ENCODE data around the gene HMGCS2.

Gene HMGCS2

DNA sequence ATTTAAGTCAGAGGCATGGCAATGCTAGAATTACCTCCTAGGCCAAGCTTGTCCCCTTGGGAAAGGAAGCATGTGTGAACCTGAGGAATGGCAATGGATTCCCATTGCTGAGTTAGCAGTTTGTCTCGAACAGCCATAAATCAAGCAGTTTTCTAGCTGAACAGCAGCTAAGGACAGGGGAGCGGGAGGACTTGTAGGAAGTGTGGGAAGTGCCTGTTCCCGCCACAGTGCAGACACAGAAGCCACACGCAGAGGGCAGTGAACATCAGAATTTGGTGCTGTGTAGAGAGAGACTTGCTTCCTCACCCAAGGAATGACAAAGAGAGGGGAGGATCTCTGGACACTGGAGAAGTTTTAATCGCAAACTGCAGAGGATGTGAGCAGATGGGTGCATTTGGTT, 53.2 kb downstream of the HMGCS2 start (continued):
- no peak for TF ChIP-seq HOXA7 (CRISPR knock-in tag; IDR thresholded peaks at IDR 0.05; ENCODE audit: borderline replicate concordance)
- TF ChIP-seq, protein P1, sequence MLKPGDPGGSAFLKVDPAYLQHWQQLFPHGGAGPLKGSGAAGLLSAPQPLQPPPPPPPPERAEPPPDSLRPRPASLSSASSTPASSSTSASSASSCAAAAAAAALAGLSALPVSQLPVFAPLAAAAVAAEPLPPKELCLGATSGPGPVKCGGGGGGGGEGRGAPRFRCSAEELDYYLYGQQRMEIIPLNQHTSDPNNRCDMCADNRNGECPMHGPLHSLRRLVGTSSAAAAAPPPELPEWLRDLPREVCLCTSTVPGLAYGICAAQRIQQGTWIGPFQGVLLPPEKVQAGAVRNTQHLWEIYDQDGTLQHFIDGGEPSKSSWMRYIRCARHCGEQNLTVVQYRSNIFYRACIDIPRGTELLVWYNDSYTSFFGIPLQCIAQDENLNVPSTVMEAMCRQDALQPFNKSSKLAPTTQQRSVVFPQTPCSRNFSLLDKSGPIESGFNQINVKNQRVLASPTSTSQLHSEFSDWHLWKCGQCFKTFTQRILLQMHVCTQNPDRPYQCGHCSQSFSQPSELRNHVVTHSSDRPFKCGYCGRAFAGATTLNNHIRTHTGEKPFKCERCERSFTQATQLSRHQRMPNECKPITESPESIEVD (tag by site-specific recombination; IDR thresholded peaks at IDR 0.05) = peak; percentile 69
- TF ChIP-seq, protein P2, sequence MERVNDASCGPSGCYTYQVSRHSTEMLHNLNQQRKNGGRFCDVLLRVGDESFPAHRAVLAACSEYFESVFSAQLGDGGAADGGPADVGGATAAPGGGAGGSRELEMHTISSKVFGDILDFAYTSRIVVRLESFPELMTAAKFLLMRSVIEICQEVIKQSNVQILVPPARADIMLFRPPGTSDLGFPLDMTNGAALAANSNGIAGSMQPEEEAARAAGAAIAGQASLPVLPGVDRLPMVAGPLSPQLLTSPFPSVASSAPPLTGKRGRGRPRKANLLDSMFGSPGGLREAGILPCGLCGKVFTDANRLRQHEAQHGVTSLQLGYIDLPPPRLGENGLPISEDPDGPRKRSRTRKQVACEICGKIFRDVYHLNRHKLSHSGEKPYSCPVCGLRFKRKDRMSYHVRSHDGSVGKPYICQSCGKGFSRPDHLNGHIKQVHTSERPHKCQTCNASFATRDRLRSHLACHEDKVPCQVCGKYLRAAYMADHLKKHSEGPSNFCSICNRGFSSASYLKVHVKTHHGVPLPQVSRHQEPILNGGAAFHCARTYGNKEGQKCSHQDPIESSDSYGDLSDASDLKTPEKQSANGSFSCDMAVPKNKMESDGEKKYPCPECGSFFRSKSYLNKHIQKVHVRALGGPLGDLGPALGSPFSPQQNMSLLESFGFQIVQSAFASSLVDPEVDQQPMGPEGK (tag by site-specific recombination; IDR thresholded peaks at IDR 0.05) = no peak
- TF ChIP-seq, protein P3, sequence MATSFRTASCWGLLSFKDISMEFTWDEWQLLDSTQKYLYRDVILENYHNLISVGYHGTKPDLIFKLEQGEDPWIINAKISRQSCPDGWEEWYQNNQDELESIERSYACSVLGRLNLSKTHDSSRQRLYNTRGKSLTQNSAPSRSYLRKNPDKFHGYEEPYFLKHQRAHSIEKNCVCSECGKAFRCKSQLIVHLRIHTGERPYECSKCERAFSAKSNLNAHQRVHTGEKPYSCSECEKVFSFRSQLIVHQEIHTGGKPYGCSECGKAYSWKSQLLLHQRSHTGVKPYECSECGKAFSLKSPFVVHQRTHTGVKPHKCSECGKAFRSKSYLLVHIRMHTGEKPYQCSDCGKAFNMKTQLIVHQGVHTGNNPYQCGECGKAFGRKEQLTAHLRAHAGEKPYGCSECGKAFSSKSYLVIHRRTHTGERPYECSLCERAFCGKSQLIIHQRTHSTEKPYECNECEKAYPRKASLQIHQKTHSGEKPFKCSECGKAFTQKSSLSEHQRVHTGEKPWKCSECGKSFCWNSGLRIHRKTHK (tag by site-specific recombination; IDR thresholded peaks at IDR 0.05) = no peak
- no peak for TF ChIP-seq SP3 (tag by site-specific recombination; IDR thresholded peaks at IDR 0.05)
- TF ChIP-seq SP7 (tag by site-specific recombination; IDR thresholded peaks at IDR 0.05) = peak; percentile 85
- peak; percentile 71 for TF ChIP-seq IKZF3 (tag by site-specific recombination; IDR thresholded peaks at IDR 0.05)
- TF ChIP-seq SP2 (tag by site-specific recombination; IDR thresholded peaks at IDR 0.05) = peak; percentile 32; the same call in 1 of the 2 replicates
- TF ChIP-seq ZIC2 (tag by site-specific recombination; IDR thresholded peaks at IDR 0.05) = no peak

DNA sequence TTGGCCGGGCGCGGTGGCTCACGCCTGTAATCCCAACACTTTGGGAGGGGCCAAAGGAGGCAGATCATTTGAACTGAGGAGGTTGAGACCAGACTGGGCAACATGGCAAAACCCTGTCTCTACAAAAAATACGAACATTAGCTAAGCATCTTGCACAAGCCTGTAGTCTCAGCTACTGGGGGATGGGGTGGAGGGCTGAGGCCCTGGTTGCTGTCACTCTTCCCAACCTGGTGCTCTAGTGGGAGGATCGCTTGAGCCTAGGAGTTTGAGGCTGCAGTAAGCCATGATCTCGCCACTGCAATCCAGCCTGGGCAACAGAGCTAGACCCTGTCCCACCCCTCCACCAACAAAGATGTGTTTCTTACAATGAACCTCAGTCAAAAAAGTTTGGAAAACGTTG, 54.1 kb downstream of the HMGCS2 start:
- no peak overlapping the region for H3K4me3 ChIP-seq (ENCODE audit: low read depth, low read length)
- ChIA-PET CTCF (no interaction called here), POLR2A (interaction anchor here (1.3 kb wide), 1 partner anchor 67 kb away, joined by 5 read pairs; the partner anchor contains the start of gene ZNF697)
- H3K9me3 ChIP-seq (ENCODE audit: control insufficient read depth, insufficient read depth, low read depth, low read length) = no peaks in the 10 kb centered on the region
- H3K4me1 ChIP-seq (ENCODE audit: control insufficient read depth, insufficient read depth, low read length) = peaks cover 15% of the 10 kb centered on the region
- peaks cover 0 to 6% of the 10 kb centered on the region in 2 experiments; a peak in 1 of 3 replicates for H3K36me3 ChIP-seq (ENCODE audit: control insufficient read depth in 2 of 2, insufficient read depth in 1 of 2, low read length in 2 of 2)
- TF ChIP-seq, protein P2 (tag by site-specific recombination; IDR thresholded peaks at IDR 0.05) = 0 out of 2 replicates have a peak, but pooled peaks have one; percentile 26
- no peak for TF ChIP-seq ZNF585B (tag by site-specific recombination; IDR thresholded peaks at IDR 0.05)
- TF ChIP-seq ZNF596 (tag by site-specific recombination; IDR thresholded peaks at IDR 0.05) = no peak
- TF ChIP-seq ZFP37 (tag by site-specific recombination; IDR thresholded peaks at IDR 0.05) = no peak
- peak; percentile 94 for TF ChIP-seq ZNF121 (tag by site-specific recombination; IDR thresholded peaks at IDR 0.05)
- no peak for TF ChIP-seq ZNF16 (tag by site-specific recombination; IDR thresholded peaks at IDR 0.05; ENCODE audit: low read depth)
- H3K27ac ChIP-seq (ENCODE audit: extremely low read depth, low read depth, low read length) = no peak overlapping the region

DNA sequence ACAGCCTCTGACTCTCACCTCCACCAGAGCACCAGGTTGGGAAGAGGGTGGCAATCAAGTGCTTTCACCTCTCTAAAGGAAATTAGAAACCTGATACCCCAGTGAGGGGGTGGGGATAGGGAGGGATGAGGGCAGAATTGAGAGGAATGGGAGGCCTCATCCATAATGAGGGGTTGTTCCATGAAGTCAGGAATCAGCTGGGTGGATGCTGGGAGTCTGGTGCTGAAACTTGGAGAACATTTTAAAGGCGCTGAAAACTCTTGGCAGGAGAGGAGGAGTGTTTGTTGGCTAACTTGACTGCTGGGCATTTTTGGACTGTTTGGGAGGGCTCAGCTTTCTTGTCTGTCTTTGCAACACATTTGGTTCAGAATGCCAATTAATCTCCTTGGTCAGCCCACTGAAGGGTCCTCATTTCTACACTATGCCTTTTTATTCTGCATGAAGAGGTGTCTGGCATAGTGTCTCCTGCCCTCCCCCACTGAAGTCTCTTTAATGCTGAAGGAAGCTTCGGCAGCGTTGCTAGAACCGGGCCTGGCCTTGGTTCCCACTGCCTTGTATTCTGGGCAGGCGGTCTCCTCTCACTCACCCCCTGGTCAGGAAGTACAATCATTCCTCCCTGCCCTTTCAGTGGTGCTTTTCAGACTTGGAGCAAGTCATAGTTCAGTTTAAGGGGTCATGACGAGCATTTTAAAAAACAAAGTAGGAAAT, 54.8 kb downstream of the HMGCS2 start:
- POLR2A ChIA-PET = interaction anchor here (1.3 kb wide), 1 partner anchor 66 kb away, joined by 5 read pairs; the partner anchor contains the start of gene ZNF697
- CTCF ChIA-PET = interaction anchor here (0.8 kb wide), 1 partner anchor 39 kb away, joined by 3 read pairs; no protein-coding TSS in a partner anchor
- no peak for TF ChIP-seq SCRT2 (tag by site-specific recombination; IDR thresholded peaks at IDR 0.05)
- no peak for TF ChIP-seq ZNF654 (tag by site-specific recombination; IDR thresholded peaks at IDR 0.05; ENCODE audit: low read depth)
- TF ChIP-seq EGR2 (tag by site-specific recombination; IDR thresholded peaks at IDR 0.05; ENCODE audit: low read depth) = peak; percentile 60
- TF ChIP-seq, protein P4, sequence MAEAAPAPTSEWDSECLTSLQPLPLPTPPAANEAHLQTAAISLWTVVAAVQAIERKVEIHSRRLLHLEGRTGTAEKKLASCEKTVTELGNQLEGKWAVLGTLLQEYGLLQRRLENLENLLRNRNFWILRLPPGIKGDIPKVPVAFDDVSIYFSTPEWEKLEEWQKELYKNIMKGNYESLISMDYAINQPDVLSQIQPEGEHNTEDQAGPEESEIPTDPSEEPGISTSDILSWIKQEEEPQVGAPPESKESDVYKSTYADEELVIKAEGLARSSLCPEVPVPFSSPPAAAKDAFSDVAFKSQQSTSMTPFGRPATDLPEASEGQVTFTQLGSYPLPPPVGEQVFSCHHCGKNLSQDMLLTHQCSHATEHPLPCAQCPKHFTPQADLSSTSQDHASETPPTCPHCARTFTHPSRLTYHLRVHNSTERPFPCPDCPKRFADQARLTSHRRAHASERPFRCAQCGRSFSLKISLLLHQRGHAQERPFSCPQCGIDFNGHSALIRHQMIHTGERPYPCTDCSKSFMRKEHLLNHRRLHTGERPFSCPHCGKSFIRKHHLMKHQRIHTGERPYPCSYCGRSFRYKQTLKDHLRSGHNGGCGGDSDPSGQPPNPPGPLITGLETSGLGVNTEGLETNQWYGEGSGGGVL (tag by site-specific recombination; IDR thresholded peaks at IDR 0.05) = peak; percentile 80
- TF ChIP-seq GLIS1 (tag by site-specific recombination; IDR thresholded peaks at IDR 0.05) = peak; percentile 36
- TF ChIP-seq ZNF266 (tag by site-specific recombination; IDR thresholded peaks at IDR 0.05; ENCODE audit: low read depth) = no peak
- peak; percentile 62 for TF ChIP-seq ZBTB21 (tag by site-specific recombination; IDR thresholded peaks at IDR 0.05)
- no peak for TF ChIP-seq ZNF571 (tag by site-specific recombination; IDR thresholded peaks at IDR 0.05)
- TF ChIP-seq WT1 (tag by site-specific recombination; IDR thresholded peaks at IDR 0.05) = peak; percentile 84
- no peak for TF ChIP-seq ZNF792 (tag by site-specific recombination; IDR thresholded peaks at IDR 0.05)

More for the DNA sequence above, 54.8 kb downstream of the HMGCS2 start:
- Histone ChIP-seq H3K27ac (ENCODE audit: extremely low read depth, low read depth, low read length) (peak overlapping the region; percentile 90; the same call in 1 of the 2 replicates), H3K4me3 (ENCODE audit: low read depth, low read length) (no peak overlapping the region), H3K36me3 (ENCODE audit: control insufficient read depth in 2 of 2, insufficient read depth in 1 of 2, low read length in 2 of 2) (peaks cover 0 to 1% of the 10 kb centered on the region in 2 experiments; a peak in 1 of 3 replicates), H3K4me1 (ENCODE audit: control insufficient read depth, insufficient read depth, low read length) (peaks cover 15% of the 10 kb centered on the region), H3K9me3 (ENCODE audit: control insufficient read depth, insufficient read depth, low read depth, low read length) (no peaks in the 10 kb centered on the region)
